GM18951 (cell line): ENCODE measurements around the gene HS3ST6.
"Not testable (repeated sequence)": the region's sequence is repeated elsewhere in the genome, so short reads cannot be mapped to it uniquely, and the experiment has no call there.

Experiments used
- POLR2A ChIP-seq: IDR thresholded peaks from 4 replicates; pipeline ENCODE4 v1.6.1; 2011; ENCODE audit warnings: mild to moderate bottlenecking; ENCODE audit not compliant: insufficient read length, insufficient read depth; ENCODE audit errors: extremely low read depth
- in situ Hi-C: fragments of 300-500 bp; cut with MboI; formaldehyde crosslinking; loops from one replicate; pipeline ENCODE4 v1.12.0; 2022; ENCODE audit warnings: low sequenced_read_pairs, mixed read lengths, inconsistent platforms; ENCODE audit not compliant: unreplicated experiment

Gene HS3ST6

GRCh38 chr16:1942047-1942809 is 24.0 kb upstream of the HS3ST6 start:
- TF ChIP-seq POLR2A: no peak
- in situ Hi-C loops: no loop called here

- in situ Hi-C loops: no loop called here
- no peak for TF ChIP-seq POLR2A
These were observed 23.2 kb upstream of the HS3ST6 start for GRCh38 chr16:1941162-1942046.

DNA sequence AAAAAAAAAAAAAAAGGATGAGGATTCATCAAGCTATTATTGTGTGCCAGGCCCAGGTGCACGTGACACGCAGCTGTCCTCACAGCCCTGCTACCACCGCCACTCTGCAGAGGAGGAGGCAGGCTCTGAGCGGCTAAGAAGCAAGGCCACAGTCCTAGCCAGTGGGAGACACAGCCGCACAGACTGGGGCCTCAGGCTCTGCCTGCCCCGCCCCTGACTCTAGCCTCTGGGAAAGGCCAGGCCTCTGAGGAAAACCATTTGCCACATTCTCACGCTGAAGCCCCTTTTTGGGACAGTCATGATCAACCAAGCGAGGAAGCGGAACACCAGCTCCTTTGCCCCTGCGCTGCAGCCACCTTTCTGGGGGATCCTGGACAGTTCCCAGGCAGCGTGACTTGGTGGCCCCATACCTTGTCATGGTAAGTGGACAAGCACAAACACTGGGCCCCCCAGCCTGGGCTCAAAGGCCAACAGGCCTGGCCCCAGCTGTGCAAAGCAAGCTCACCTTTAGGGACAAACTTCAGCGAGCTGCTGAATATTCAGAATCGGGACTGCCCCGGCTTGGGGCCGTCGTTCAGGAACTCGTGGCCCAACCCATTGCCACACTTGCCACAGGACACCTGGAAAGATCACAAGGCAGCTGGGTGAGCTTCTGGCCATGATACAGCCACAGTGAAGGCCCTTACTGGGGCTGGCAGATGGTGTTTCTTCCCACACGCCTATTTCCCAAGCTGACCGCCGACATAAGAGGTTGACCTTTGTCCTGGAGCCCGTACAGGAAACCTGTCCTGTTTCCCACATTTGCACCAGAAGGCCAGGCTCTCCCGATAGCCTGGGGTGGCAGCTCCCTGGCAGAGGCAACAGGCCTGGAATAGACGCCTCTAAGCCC is 22.3 kb upstream of the HS3ST6 start:
- TF ChIP-seq POLR2A: no peak
- in situ Hi-C loops: no loop called here

- in situ Hi-C loops: not testable (repeated sequence)
These were observed 21.6 kb upstream of the HS3ST6 start for GRCh38 chr16:1939833-1940232.

DNA sequence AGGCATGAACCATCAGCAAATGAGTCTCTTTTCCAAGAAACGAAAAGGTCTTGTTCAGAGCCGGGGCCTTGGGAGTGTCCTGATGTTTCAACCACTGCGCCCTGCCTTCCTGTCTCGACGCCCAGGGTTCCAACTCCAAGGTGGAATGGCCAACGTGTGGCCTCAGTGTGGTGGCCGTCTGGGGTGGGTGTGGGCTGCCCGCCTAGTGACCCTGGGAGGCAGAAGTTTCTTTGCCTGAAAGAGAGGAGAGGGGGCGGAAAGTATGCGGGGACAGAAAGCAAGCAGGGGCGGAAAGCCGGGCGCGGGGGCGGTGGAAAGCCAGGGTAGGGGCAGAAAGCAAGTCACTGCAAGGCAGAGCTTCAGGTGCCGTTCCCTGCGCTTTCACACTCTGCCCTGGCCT is 20.7 kb upstream of the HS3ST6 start:
- TF ChIP-seq POLR2A: no peak
- in situ Hi-C loops: no loop called here

- in situ Hi-C loops: no loop called here
- no peak for TF ChIP-seq POLR2A
These were observed 20.1 kb upstream of the HS3ST6 start for GRCh38 chr16:1938316-1938715.

GRCh38 chr16:1936945-1937479 is 18.8 kb upstream of the HS3ST6 start:
- no peak for TF ChIP-seq POLR2A
- in situ Hi-C loops: no loop called here

GRCh38 chr16:1933097-1933661 is 15.0 kb upstream of the HS3ST6 start:
- in situ Hi-C loops: no loop called here
- TF ChIP-seq POLR2A: no peak

DNA sequence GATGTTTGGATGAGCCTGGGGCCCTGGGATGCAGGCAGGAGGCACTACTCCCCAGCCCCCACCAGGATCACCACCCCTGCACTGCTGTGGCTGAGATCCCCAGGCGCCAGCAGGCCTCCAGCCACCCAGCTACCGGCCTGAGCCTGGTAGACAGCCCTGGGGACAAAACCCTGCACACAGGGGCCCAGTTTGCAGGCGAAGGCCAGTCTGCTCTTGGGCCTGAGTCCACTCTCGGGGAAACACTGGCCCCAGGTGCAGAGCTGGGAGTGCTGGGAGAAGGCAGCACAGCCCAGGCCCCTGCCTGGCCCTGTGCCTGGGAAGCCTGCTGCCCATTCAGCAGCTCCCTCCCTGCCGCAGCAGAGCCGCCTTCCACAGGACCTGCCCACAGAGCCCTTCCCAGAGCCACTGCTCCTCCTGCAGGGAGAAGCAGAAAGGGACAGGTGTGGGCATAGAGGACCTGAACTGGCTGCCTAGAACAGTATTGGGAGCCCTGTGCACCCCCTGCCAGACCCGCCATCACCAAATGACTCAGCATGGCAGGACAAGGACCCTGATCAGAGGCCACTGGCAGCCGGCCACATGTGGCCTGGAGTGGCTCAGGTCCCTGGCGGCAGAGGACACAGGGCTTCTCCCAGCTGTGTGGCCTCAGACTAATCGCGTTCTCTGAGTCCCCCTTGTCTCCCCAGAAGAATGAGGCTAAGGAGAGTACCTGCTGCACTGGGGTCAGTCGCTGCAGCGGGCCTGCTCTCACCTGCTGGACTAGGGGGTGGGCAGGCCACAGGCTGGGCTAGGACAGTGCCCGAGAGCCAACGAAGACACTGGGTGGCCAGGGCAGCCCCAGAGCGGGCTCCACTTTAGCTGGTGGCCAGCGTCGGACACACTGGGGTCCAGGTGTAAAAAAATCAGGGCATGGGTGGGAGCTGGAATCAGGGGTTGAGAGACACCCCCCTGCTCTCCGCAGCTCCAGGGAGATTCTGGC is 14.1 kb upstream of the HS3ST6 start:
- in situ Hi-C loops: no loop called here
- no peak for TF ChIP-seq POLR2A

DNA sequence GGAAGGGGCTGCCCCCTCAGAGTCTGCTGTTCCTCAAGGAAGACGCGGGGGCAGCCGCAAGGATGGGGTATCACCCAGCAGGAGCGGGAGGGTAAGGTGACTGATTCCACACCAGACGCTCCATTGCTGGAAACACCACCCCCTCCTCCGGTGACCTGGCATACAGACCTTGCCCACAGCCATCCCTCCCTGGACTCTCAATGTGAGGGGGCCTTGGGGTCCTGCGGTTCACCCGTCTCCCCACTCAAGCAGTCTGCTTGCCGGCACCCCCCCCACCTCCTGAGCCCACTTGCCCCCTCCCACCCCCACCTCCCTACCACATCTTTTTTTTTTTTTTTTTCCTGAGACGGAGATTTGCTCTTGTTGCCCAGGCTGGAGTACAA is 12.1 kb upstream of the HS3ST6 start:
- TF ChIP-seq POLR2A: no peak
- in situ Hi-C loops: no loop called here

DNA sequence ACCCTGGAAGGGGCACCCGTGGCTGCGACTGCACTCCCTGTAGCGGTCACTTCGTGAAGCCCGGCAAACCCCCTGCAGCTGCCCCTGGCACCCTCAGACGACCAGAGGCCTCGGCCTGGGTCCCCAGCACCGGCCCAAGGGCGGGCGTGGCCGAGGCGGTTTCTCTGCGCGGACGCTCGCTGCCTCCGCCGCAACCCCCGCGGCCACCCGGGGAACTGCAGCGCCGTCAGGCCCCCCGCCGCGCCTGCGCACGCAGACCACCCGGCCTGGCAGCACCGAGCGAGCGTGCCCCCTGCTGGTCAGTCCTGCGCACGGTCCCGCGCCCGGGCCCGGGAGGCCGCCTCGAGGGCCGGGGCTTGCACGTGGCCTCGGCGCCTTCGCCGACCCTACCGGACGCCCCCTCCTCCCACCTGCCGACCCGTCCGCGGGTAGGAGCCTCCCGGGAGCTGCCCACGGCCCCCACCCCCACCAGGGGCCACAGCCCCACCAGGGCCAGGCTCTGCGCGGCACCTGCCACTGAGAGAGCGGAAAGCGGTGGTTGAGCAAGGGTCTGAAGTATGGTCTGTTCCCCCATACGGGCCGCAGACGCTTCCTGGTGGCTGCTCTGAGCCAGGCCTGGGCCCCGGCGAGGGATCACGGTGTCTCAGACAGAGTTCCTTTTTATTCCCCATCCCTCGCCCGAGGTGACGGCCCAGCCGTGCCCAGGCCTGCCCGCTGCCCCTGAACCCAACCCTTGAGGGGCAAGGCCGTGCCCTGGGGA is 11.5 kb upstream of the HS3ST6 start:
- in situ Hi-C loops: no loop called here
- TF ChIP-seq POLR2A: peak; percentile 20
